OCI-LY1 (cell line): Measurements from ENCODE around the gene IFNLR1.
A peak's percentile ranks its signal among the peaks of the same experiment; 100 is the strongest.

Experiments used
- H2AFZ ChIP-seq: fragments of 200-600 bp; sonication (generic), shearing (Covaris generic); 2 replicates; pipeline ENCODE4 v1.6.0; 2014; ENCODE audit warnings: antibody characterized with exemption, mild to moderate bottlenecking, low read length
- H3F3A ChIP-seq: fragments of 200-600 bp; sonication (generic), shearing (Covaris generic); 2 replicates; pipeline ENCODE4 v1.6.0; 2014; ENCODE audit warnings: mild to moderate bottlenecking, antibody characterized with exemption, low read length, moderate library complexity; ENCODE audit not compliant: insufficient read depth
- H3K27ac ChIP-seq: fragments of 200-600 bp; sonication (generic); 2 replicates; pipeline ENCODE4 v1.5.1; 2014; ENCODE audit warnings: low read length, mixed run types, mild to moderate bottlenecking, low read depth; ENCODE audit not compliant: poor library complexity, severe bottlenecking
- H3K27me3 ChIP-seq: fragments of 200-600 bp; sonication (generic); 2 replicates; pipeline ENCODE4 v1.6.0; 2014; ENCODE audit warnings: antibody characterized with exemption, mild to moderate bottlenecking, low read length, moderate library complexity; ENCODE audit not compliant: insufficient read depth
- H3K36me3 ChIP-seq: fragments of 200-600 bp; sonication (generic); 2 replicates; pipeline ENCODE4 v1.6.1; 2014; ENCODE audit warnings: mild to moderate bottlenecking, antibody characterized with exemption, low read length, moderate library complexity, mixed read lengths; ENCODE audit not compliant: insufficient read depth
- H3K4me1 ChIP-seq: fragments of 200-600 bp; sonication (generic); 2 replicates; pipeline ENCODE4 v1.5.1; 2014; ENCODE audit warnings: mild to moderate bottlenecking, low read length, moderate library complexity; ENCODE audit not compliant: insufficient read depth, severe bottlenecking
- H3K4me2 ChIP-seq: fragments of 200-600 bp; sonication (generic), shearing (Covaris generic); 2 replicates; pipeline ENCODE4 v1.6.1; 2014; ENCODE audit warnings: low read length
- H3K4me3 ChIP-seq: fragments of 200-600 bp; sonication (generic); 2 replicates; pipeline ENCODE4 v1.5.1; 2014; ENCODE audit warnings: low read length, low read depth, mild to moderate bottlenecking, mixed read lengths; ENCODE audit not compliant: poor library complexity, severe bottlenecking
- H3K79me2 ChIP-seq: fragments of 200-600 bp; shearing (Covaris generic); 2 replicates; pipeline ENCODE4 v1.6.1; 2016; ENCODE audit warnings: mixed run types, low read length, mixed read lengths; ENCODE audit not compliant: insufficient read depth
- H3K9ac ChIP-seq: fragments of 200-600 bp; sonication (generic), shearing (Covaris generic); 2 replicates; pipeline ENCODE4 v1.6.1; 2014; ENCODE audit warnings: mild to moderate bottlenecking, low read length, mixed read lengths
- H3K9me2 ChIP-seq: fragments of 200-600 bp; sonication (generic), shearing (Covaris generic); 2 replicates; pipeline ENCODE4 v1.6.1; 2014; ENCODE audit warnings: low read depth, mild to moderate bottlenecking, low read length, mixed read lengths
- H3K9me3 ChIP-seq: fragments of 200-600 bp; shearing (Covaris generic); 2 replicates; pipeline ENCODE4 v1.6.1; 2014; ENCODE audit warnings: low read length, mixed read lengths
- H4K20me1 ChIP-seq: fragments of 200-600 bp; sonication (generic), shearing (Covaris generic); 2 replicates; pipeline ENCODE4 v1.6.0; 2016; ENCODE audit warnings: mild to moderate bottlenecking, low read length; ENCODE audit not compliant: insufficient read depth
- EZH2 ChIP-seq: fragments of 200-600 bp; sonication (generic), shearing (Covaris generic); IDR thresholded peaks from 2 replicates; pipeline ENCODE4 v1.8.0; 2017; ENCODE audit warnings: borderline replicate concordance, mixed run types, mild to moderate bottlenecking, antibody characterized with exemption, low read length, moderate library complexity, mixed read lengths
- TF ChIP-seq, protein P1 (sequence below): fragments of 200-600 bp; sonication (generic), shearing (Covaris generic); IDR thresholded peaks from 2 replicates; pipeline ENCODE4 v1.5.1; 2017; ENCODE audit warnings: mild to moderate bottlenecking, antibody characterized with exemption, low read length, moderate library complexity, mixed read lengths

IFNLR1 gene

DNA sequence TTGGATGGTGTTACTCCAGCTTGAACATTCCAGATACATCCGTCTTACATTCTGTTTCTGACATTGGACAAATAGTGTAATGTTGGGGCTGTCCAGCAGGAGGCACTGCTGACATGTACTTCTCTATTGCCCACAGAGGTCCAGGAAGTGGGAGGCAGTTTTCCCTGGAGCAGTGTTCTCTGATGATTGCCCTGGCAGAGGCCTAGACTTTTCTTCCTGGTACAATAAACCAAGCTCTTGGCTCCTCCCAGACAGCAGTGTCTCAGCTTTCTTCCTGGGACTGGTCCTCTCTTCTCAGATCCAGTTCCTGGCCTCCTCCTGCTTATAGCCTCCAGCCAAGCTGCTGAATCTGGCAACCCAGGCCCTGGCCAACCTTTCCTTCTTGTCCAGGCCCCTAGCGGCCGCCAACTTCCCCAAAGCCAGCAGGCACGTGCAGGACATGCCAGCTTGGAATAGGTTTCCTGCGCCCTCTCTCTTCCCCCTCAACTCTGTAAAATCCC is 14.9 kb upstream of the IFNLR1 start:
- H2AFZ ChIP-seq = no peak overlapping the region
- no peaks in the 10 kb centered on the region for H3K79me2 ChIP-seq
- no peaks in the 10 kb centered on the region for H3K36me3 ChIP-seq

DNA sequence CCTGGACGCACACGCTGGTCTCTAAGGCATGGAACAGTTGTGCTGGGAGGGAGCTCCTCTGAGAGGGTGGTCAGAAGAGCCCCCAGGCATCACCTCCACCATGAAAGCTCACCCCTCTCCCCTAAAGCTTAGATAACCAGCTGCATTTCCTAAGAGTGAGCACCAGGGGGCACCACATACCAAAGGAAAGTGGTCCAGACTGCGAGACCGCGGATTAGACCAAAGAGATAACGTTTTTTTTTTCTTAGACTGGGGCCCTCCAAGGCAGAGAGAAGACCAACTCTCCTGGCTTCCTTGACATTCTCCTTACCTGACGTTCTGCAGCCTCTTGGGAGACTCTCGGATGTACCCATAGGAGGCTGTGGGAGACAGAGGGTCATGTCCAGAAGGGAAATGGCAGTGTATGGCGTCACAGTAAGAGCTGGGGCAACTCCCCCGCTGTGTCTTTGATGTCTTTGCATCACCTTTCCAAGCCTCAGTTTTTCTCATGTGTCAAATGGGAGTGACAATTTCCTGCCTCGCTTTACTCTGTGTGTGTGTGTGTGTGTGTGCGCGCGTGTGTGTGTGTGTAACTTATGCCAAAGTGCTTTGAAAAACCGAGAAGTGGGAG is 12.3 kb upstream of the IFNLR1 start:
- Histone ChIP-seq H3F3A (no peaks in the 10 kb centered on the region), H3K36me3 (no peaks in the 10 kb centered on the region), H3K9ac (peak overlapping the region; percentile 70), H3K27ac (peak overlapping the region; percentile 92), H3K27me3 (no peaks in the 10 kb centered on the region), H2AFZ (no peak overlapping the region), H3K79me2 (no peaks in the 10 kb centered on the region), H3K4me3 (peak overlapping the region; percentile 57), H3K9me3 (no peaks in the 10 kb centered on the region), H3K9me2 (no peaks in the 10 kb centered on the region), H3K4me1 (peaks cover 66% of the 10 kb centered on the region), H4K20me1 (no peaks in the 10 kb centered on the region), H3K4me2 (peak overlapping the region; percentile 86)
- no peak for TF ChIP-seq EZH2
- TF ChIP-seq, protein P1, sequence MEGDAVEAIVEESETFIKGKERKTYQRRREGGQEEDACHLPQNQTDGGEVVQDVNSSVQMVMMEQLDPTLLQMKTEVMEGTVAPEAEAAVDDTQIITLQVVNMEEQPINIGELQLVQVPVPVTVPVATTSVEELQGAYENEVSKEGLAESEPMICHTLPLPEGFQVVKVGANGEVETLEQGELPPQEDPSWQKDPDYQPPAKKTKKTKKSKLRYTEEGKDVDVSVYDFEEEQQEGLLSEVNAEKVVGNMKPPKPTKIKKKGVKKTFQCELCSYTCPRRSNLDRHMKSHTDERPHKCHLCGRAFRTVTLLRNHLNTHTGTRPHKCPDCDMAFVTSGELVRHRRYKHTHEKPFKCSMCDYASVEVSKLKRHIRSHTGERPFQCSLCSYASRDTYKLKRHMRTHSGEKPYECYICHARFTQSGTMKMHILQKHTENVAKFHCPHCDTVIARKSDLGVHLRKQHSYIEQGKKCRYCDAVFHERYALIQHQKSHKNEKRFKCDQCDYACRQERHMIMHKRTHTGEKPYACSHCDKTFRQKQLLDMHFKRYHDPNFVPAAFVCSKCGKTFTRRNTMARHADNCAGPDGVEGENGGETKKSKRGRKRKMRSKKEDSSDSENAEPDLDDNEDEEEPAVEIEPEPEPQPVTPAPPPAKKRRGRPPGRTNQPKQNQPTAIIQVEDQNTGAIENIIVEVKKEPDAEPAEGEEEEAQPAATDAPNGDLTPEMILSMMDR = peak; percentile 94

More for the DNA sequence above, 14.9 kb upstream of the IFNLR1 start:
- H3K27me3 ChIP-seq = no peaks in the 10 kb centered on the region
- H3K4me2 ChIP-seq = peak overlapping the region; percentile 51
- H3K4me3 ChIP-seq = no peak overlapping the region
- H3K4me1 ChIP-seq = peaks cover 88% of the 10 kb centered on the region
- H3K9me2 ChIP-seq = no peaks in the 10 kb centered on the region
- peak overlapping the region; percentile 92 for H3K27ac ChIP-seq
- no peaks in the 10 kb centered on the region for H4K20me1 ChIP-seq
- no peaks in the 10 kb centered on the region for H3F3A ChIP-seq
- TF ChIP-seq EZH2 = no peak
- TF ChIP-seq, protein P1 = peak; percentile 94
- H3K9me3 ChIP-seq = no peaks in the 10 kb centered on the region
- peak overlapping the region; percentile 44; the same call in 1 of the 2 replicates for H3K9ac ChIP-seq

DNA sequence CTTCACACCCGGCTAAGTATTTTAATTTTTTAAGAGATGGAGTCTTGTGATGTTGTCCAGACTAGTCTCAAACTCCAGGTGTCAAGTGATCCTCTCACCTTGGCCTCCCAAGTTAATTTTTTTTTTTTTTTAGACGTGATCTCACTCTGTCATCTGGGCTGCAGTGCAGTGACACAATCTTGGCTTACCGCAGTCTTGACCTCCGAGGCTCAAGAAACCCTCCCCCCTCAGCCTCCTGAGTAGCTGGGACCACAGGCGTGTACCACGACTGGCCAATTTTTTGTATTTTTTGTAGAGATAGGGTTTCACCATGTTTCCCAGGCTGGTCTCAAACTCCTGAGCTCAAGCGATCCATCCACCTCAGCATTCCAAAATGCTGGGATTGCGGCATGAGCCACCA is 11.7 kb upstream of the IFNLR1 start:
- H3K9me3 ChIP-seq = no peaks in the 10 kb centered on the region
- no peak overlapping the region for H3K9ac ChIP-seq
- H3K36me3 ChIP-seq = no peaks in the 10 kb centered on the region
- no peaks in the 10 kb centered on the region for H3F3A ChIP-seq
- no peak overlapping the region for H3K4me3 ChIP-seq
- no peak overlapping the region for H3K4me2 ChIP-seq
- TF ChIP-seq, protein P1 = no peak
- TF ChIP-seq EZH2 = no peak
- peaks cover 60% of the 10 kb centered on the region for H3K4me1 ChIP-seq
- H3K9me2 ChIP-seq = no peaks in the 10 kb centered on the region
- peak overlapping the region; percentile 21 for H3K27ac ChIP-seq
- H3K79me2 ChIP-seq = no peaks in the 10 kb centered on the region
- no peaks in the 10 kb centered on the region for H3K27me3 ChIP-seq
- no peak overlapping the region for H2AFZ ChIP-seq
- H4K20me1 ChIP-seq = no peaks in the 10 kb centered on the region
